ENCODE data around the gene RALGPS1. TPM values are rescaled to one million over a fixed set of nuclear protein-coding genes. Genes with fewer than 3 reads are reported as not detected.

The RALGPS1 gene
- total and polyA plus RNA-seq, 2 of the 8 experiments (the other 6 are each of a cell fraction or from before 2014, with no cell fraction given): 20.0 to 23.5 TPM

DNA sequence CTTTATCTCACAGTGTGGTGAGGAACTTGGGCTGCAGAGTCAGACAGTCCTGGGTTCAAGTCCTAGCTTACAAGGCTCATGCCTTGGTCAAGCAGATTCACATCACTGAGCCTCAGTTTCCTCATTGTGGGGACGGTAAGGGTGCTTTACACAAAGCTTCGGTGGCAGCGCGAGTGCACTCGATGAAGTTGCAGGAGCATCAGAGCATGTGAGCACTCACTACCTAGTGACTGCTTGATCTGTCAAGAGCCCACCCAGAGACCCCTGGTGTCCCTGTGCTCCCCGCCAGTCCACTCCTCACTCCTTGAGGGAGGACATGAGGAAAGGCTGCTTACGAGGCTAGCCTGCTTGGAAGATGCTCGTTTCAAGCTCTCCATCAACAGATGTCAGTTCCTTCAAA, 293.8 kb downstream of the RALGPS1 start:
- Histone ChIP-seq H3K4ac (replicated peaks; ENCODE audit: insufficient read length, low read depth, low read length) (no peak overlapping the region), H3K9me3 (ENCODE audit: insufficient read depth in 2 of 2, low read depth in 1 of 2, low read length in 1 of 2) (no peaks in the 10 kb centered on the region), H3K4me1 (replicated peaks in 1 of 4; ENCODE audit: control insufficient read depth in 3 of 4, insufficient read depth in 4 of 4, low read length in 3 of 4) (peaks cover 2 to 12% (median 7%) of the 10 kb centered on the region in 4 experiments), H3K4me3 (ENCODE audit: extremely low read depth in 1 of 4, insufficient read depth in 2 of 4, low read depth in 3 of 4, low read length in 4 of 4) (no peak overlapping the region), H3K23ac (ENCODE audit: insufficient read length) (no peak overlapping the region), H2BK15ac (ENCODE audit: low read length) (no peak overlapping the region), H4K20me1 (replicated peaks in 1 of 2; ENCODE audit: control insufficient read depth in 1 of 2, insufficient read depth in 2 of 2, low read length in 2 of 2) (no peaks in the 10 kb centered on the region), H2BK12ac (ENCODE audit: low read depth, low read length) (no peak overlapping the region), H3K79me2 (ENCODE audit: control insufficient read depth in 1 of 2, insufficient read depth in 2 of 2, low read length in 2 of 2) (no peaks in the 10 kb centered on the region), H4K8ac (ENCODE audit: extremely low read depth, insufficient read depth, low read length) (no peak overlapping the region), H3K9ac (replicated peaks in 1 of 4; ENCODE audit: extremely low read depth in 1 of 4, low read depth in 3 of 4, low read length in 3 of 4) (no peak overlapping the region), H3K18ac (ENCODE audit: extremely low read depth, low read length) (no peak overlapping the region), H2AK5ac (ENCODE audit: low read depth, low read length) (no peak overlapping the region), H3K14ac (ENCODE audit: insufficient read length) (no peak overlapping the region), H4K91ac (replicated peaks; ENCODE audit: insufficient read length, low read length) (no peak overlapping the region), H2BK5ac (ENCODE audit: low read depth, low read length) (no peak overlapping the region), H3K27me3 (replicated peaks in 1 of 4; ENCODE audit: control insufficient read depth in 3 of 4, extremely low read depth in 1 of 4, insufficient read depth in 3 of 4, low read length in 3 of 4) (no peaks in the 10 kb centered on the region), H2BK120ac (replicated peaks; ENCODE audit: low read depth, low read length) (no peak overlapping the region), H3K79me1 (ENCODE audit: low read depth, low read length) (no peaks in the 10 kb centered on the region), H2AFZ (ENCODE audit: low read length) (no peak overlapping the region), H2BK20ac (ENCODE audit: low read length) (no peak overlapping the region), H3K27ac (ENCODE audit: low read depth, low read length) (no peak overlapping the region), H3K36me3 (ENCODE audit: control insufficient read depth in 2 of 4, insufficient read depth in 4 of 4, low read length in 3 of 4) (no peaks in the 10 kb centered on the region), H3K23me2 (ENCODE audit: low read depth, low read length) (no peaks in the 10 kb centered on the region), H3K56ac (replicated peaks; ENCODE audit: insufficient read length, low read depth, low read length) (no peak overlapping the region), H3K4me2 (ENCODE audit: insufficient read depth in 1 of 2, low read depth in 2 of 2, low read length in 2 of 2) (no peak overlapping the region), H4K5ac (ENCODE audit: insufficient read length, low read depth, low read length) (no peak overlapping the region)
- WGBS, 2 experiments (ENCODE audit: extremely low coverage in 1 of 2, insufficient coverage in 1 of 2, insufficient read length in 1 of 2, insufficient replicate concordance in 2 of 2, low coverage in 1 of 2, low lambda C conversion rate in 2 of 2, missing lambda C conversion rate in 1 of 2): 95% methylated on average over 8 of the region's 8 CpGs; no CpG with 5 or more reads in 1 of the 2 experiments
- no peak for FAIRE-seq
- POLR2A ChIA-PET (ENCODE audit: partially characterized antibody): no interaction called here
- CTCF ChIA-PET (ENCODE audit: partially characterized antibody): interaction anchor here (1.0 to 6.9 kb wide), 2 partner anchors 10 kb away, joined by 3 to 87 read pairs; no protein-coding TSS in a partner anchor
- DNase-seq (ENCODE audit: low read depth in 1 of 2, low spot score in 2 of 2): no peak
- no peak for TF ChIP-seq HDAC2 (IDR thresholded peaks at IDR 0.05; ENCODE audit: borderline replicate concordance in 1 of 2, low read depth in 2 of 2, low read length in 2 of 2)
- no peak for TF ChIP-seq POLR2A (IDR thresholded peaks at IDR 0.05; ENCODE audit: control extremely low read depth in 1 of 2, low read depth in 2 of 2, low read length in 2 of 2)

Data from H1 (cell line).